Hepatocyte (in vitro differentiated cells): ENCODE data around the gene TMEM44.
A peak's percentile ranks its signal among the peaks of the same experiment; 100 is the strongest.

ENCODE experiments used
- EZH2 ChIP-seq: fragments of 200-600 bp; sonication (generic); IDR thresholded peaks from 2 replicates; pipeline ENCODE4 v1.6.1; 2016; ENCODE audit warnings: antibody characterized with exemption, mild to moderate bottlenecking, borderline replicate concordance
- TF ChIP-seq, protein P1 (sequence below): fragments of 200-600 bp; sonication (generic); IDR thresholded peaks from 2 replicates; pipeline ENCODE4 v1.5.1; 2016; ENCODE audit warnings: antibody characterized with exemption, mild to moderate bottlenecking; ENCODE audit not compliant: poor library complexity

DNA sequence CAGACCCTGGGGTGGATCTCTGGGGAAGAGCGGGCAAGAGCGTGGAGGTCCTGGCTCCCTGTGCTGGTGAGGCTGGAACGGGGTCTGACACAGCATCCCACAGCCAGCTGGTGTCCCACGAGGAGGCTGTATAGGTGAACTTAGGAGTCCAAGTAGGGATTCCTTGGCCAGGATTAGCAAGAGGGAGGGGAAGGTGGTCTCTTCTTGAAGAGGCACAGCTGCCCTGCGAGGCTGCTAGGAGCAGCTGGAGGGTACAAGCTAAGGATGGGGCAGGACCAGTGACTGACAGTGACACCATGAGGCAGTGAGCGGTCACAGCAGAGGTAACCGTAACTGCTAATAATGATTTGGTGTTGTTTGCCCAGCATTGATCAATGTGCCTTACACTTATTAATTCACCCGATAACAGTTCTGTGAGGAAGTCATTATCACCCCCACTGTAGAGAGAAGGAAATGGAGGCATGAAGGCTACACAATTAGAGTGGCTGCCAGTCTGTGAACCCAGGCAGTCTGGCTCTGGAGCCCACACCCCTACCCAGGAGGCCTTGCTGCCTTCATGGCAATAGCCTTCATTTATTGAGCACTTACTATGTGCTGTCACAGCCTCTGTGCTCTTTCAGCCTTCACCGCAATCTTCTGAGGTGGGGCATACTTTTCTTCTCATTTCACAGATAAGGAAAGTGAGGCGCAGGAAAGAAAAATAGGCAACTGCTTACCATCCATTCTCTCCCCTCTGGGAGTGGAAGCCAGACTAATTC, 59.4 kb downstream of the TMEM44 start:
- TF ChIP-seq EZH2: no peak
- TF ChIP-seq, protein P1, sequence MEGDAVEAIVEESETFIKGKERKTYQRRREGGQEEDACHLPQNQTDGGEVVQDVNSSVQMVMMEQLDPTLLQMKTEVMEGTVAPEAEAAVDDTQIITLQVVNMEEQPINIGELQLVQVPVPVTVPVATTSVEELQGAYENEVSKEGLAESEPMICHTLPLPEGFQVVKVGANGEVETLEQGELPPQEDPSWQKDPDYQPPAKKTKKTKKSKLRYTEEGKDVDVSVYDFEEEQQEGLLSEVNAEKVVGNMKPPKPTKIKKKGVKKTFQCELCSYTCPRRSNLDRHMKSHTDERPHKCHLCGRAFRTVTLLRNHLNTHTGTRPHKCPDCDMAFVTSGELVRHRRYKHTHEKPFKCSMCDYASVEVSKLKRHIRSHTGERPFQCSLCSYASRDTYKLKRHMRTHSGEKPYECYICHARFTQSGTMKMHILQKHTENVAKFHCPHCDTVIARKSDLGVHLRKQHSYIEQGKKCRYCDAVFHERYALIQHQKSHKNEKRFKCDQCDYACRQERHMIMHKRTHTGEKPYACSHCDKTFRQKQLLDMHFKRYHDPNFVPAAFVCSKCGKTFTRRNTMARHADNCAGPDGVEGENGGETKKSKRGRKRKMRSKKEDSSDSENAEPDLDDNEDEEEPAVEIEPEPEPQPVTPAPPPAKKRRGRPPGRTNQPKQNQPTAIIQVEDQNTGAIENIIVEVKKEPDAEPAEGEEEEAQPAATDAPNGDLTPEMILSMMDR: peak; percentile 51
